Measurements from ENCODE around the gene C2orf42.

DNA sequence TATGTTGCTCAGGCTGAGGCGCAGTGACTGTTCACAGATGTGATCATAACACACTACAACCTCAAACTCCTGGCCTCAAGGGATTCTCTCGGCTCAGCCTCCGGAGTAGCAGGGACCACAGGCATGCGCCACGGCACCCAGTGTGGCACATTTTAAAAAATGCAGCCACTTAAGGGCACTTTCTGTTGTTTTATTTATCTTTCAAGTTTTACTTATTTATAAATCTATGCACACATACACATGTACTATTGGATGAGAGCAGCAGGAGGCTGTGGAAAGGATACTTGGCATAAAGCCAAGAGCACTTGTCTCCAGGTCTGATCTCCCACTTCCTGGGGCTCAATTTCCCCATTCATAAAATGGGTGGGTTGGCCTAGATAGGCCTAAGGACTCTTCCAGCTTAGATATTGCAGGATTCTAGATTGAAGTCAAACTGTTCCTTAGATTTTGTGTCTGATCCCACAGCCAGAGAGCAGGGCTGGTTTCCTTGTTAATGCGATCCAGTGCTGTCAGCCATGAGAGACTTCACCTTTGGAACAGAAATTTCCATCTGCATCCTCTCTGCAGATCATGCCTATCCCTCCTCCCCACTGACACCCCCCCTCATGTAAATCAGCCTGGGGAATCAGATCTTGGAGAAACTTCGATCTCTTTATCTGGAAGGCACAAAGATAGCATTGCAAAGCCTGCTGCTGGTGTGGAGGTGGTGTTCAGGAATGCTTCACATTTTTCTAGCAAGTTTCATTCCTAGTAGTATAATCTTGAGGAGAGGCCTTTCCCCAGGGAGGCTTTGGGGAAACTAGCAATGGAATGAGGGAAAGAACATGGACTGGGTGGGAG lies 78.8 kb downstream of the C2orf42 start:
- TF ChIP-seq, protein P1, sequence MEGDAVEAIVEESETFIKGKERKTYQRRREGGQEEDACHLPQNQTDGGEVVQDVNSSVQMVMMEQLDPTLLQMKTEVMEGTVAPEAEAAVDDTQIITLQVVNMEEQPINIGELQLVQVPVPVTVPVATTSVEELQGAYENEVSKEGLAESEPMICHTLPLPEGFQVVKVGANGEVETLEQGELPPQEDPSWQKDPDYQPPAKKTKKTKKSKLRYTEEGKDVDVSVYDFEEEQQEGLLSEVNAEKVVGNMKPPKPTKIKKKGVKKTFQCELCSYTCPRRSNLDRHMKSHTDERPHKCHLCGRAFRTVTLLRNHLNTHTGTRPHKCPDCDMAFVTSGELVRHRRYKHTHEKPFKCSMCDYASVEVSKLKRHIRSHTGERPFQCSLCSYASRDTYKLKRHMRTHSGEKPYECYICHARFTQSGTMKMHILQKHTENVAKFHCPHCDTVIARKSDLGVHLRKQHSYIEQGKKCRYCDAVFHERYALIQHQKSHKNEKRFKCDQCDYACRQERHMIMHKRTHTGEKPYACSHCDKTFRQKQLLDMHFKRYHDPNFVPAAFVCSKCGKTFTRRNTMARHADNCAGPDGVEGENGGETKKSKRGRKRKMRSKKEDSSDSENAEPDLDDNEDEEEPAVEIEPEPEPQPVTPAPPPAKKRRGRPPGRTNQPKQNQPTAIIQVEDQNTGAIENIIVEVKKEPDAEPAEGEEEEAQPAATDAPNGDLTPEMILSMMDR (IDR thresholded peaks at IDR 0.05; ENCODE audit: low read depth, low read length): no peak
- TF ChIP-seq POLR2A (IDR thresholded peaks at IDR 0.05; ENCODE audit: extremely low read depth, insufficient read length): no peak

Data from NB4 (cell line).